OCI-LY1 (cell line): ENCODE data around the gene RBM28.

ENCODE experiments used
- H2AFZ ChIP-seq: fragments of 200-600 bp; sonication (generic), shearing (Covaris generic); 2 replicates; pipeline ENCODE4 v1.6.0; 2014; ENCODE audit warnings: antibody characterized with exemption, mild to moderate bottlenecking, low read length
- H3F3A ChIP-seq: fragments of 200-600 bp; sonication (generic), shearing (Covaris generic); 2 replicates; pipeline ENCODE4 v1.6.0; 2014; ENCODE audit warnings: mild to moderate bottlenecking, antibody characterized with exemption, low read length, moderate library complexity; ENCODE audit not compliant: insufficient read depth
- H3K27ac ChIP-seq: fragments of 200-600 bp; sonication (generic); 2 replicates; pipeline ENCODE4 v1.5.1; 2014; ENCODE audit warnings: low read length, mixed run types, mild to moderate bottlenecking, low read depth; ENCODE audit not compliant: poor library complexity, severe bottlenecking
- H3K27me3 ChIP-seq: fragments of 200-600 bp; sonication (generic); 2 replicates; pipeline ENCODE4 v1.6.0; 2014; ENCODE audit warnings: antibody characterized with exemption, mild to moderate bottlenecking, low read length, moderate library complexity; ENCODE audit not compliant: insufficient read depth
- H3K36me3 ChIP-seq: fragments of 200-600 bp; sonication (generic); 2 replicates; pipeline ENCODE4 v1.6.1; 2014; ENCODE audit warnings: mild to moderate bottlenecking, antibody characterized with exemption, low read length, moderate library complexity, mixed read lengths; ENCODE audit not compliant: insufficient read depth
- H3K4me1 ChIP-seq: fragments of 200-600 bp; sonication (generic); 2 replicates; pipeline ENCODE4 v1.5.1; 2014; ENCODE audit warnings: mild to moderate bottlenecking, low read length, moderate library complexity; ENCODE audit not compliant: insufficient read depth, severe bottlenecking
- H3K4me2 ChIP-seq: fragments of 200-600 bp; sonication (generic), shearing (Covaris generic); 2 replicates; pipeline ENCODE4 v1.6.1; 2014; ENCODE audit warnings: low read length
- H3K4me3 ChIP-seq: fragments of 200-600 bp; sonication (generic); 2 replicates; pipeline ENCODE4 v1.5.1; 2014; ENCODE audit warnings: low read length, low read depth, mild to moderate bottlenecking, mixed read lengths; ENCODE audit not compliant: poor library complexity, severe bottlenecking
- H3K79me2 ChIP-seq: fragments of 200-600 bp; shearing (Covaris generic); 2 replicates; pipeline ENCODE4 v1.6.1; 2016; ENCODE audit warnings: mixed run types, low read length, mixed read lengths; ENCODE audit not compliant: insufficient read depth
- H3K9ac ChIP-seq: fragments of 200-600 bp; sonication (generic), shearing (Covaris generic); 2 replicates; pipeline ENCODE4 v1.6.1; 2014; ENCODE audit warnings: mild to moderate bottlenecking, low read length, mixed read lengths
- H3K9me2 ChIP-seq: fragments of 200-600 bp; sonication (generic), shearing (Covaris generic); 2 replicates; pipeline ENCODE4 v1.6.1; 2014; ENCODE audit warnings: low read depth, mild to moderate bottlenecking, low read length, mixed read lengths
- H3K9me3 ChIP-seq: fragments of 200-600 bp; shearing (Covaris generic); 2 replicates; pipeline ENCODE4 v1.6.1; 2014; ENCODE audit warnings: low read length, mixed read lengths
- H4K20me1 ChIP-seq: fragments of 200-600 bp; sonication (generic), shearing (Covaris generic); 2 replicates; pipeline ENCODE4 v1.6.0; 2016; ENCODE audit warnings: mild to moderate bottlenecking, low read length; ENCODE audit not compliant: insufficient read depth
- CTCF ChIP-seq: fragments of 200-600 bp; sonication (generic), shearing (Covaris generic); IDR thresholded peaks from 2 replicates; pipeline ENCODE4 v1.5.1; 2017; ENCODE audit warnings: mild to moderate bottlenecking, antibody characterized with exemption, low read length, moderate library complexity, mixed read lengths
- EZH2 ChIP-seq: fragments of 200-600 bp; sonication (generic), shearing (Covaris generic); IDR thresholded peaks from 2 replicates; pipeline ENCODE4 v1.8.0; 2017; ENCODE audit warnings: borderline replicate concordance, mixed run types, mild to moderate bottlenecking, antibody characterized with exemption, low read length, moderate library complexity, mixed read lengths

The RBM28 gene

GRCh38 chr7:128279124-128279713 lies 64.5 kb downstream of the RBM28 start:
- Histone ChIP-seq H3K79me2 (no peaks in the 10 kb centered on the region), H3K9ac (no peak overlapping the region), H3K27me3 (peaks cover 12% of the 10 kb centered on the region; the same call in 1 of the 2 replicates), H3K4me2 (no peak overlapping the region), H3K36me3 (no peaks in the 10 kb centered on the region; the same call in 1 of the 2 replicates), H3K9me2 (no peaks in the 10 kb centered on the region), H3K4me3 (no peak overlapping the region), H2AFZ (no peak overlapping the region), H4K20me1 (no peaks in the 10 kb centered on the region), H3K9me3 (peaks cover 13% of the 10 kb centered on the region; the same call in 1 of the 2 replicates), H3K4me1 (no peaks in the 10 kb centered on the region), H3F3A (no peaks in the 10 kb centered on the region), H3K27ac (no peak overlapping the region)
- no peak for TF ChIP-seq CTCF
- TF ChIP-seq EZH2: no peak

- Histone ChIP-seq H2AFZ (no peak overlapping the region), H4K20me1 (no peaks in the 10 kb centered on the region), H3K9me3 (peaks cover 13% of the 10 kb centered on the region; the same call in 1 of the 2 replicates), H3K4me1 (no peaks in the 10 kb centered on the region), H3K27ac (no peak overlapping the region), H3K27me3 (peaks cover 10% of the 10 kb centered on the region; the same call in 1 of the 2 replicates), H3K36me3 (no peaks in the 10 kb centered on the region; the same call in 1 of the 2 replicates), H3K4me2 (no peak overlapping the region), H3K4me3 (no peak overlapping the region), H3F3A (no peaks in the 10 kb centered on the region), H3K9me2 (no peaks in the 10 kb centered on the region), H3K79me2 (no peaks in the 10 kb centered on the region), H3K9ac (no peak overlapping the region)
- TF ChIP-seq EZH2 (no peak), CTCF (no peak)
These were observed 65.3 kb downstream of the RBM28 start for GRCh38 chr7:128278366-128278765.

GRCh38 chr7:128275681-128276080 lies 68.0 kb downstream of the RBM28 start:
- Histone ChIP-seq H4K20me1 (no peaks in the 10 kb centered on the region), H3K9ac (no peak overlapping the region), H3K4me1 (no peaks in the 10 kb centered on the region), H3K9me2 (no peaks in the 10 kb centered on the region), H3K9me3 (peaks cover 10% of the 10 kb centered on the region; the same call in 1 of the 2 replicates), H3K4me2 (no peak overlapping the region), H3K27me3 (peaks cover 16% of the 10 kb centered on the region; the same call in 1 of the 2 replicates), H3K4me3 (no peak overlapping the region), H3K79me2 (no peaks in the 10 kb centered on the region), H3K36me3 (no peaks in the 10 kb centered on the region; the same call in 1 of the 2 replicates), H3K27ac (no peak overlapping the region), H3F3A (no peaks in the 10 kb centered on the region), H2AFZ (no peak overlapping the region)
- TF ChIP-seq CTCF (no peak), EZH2 (no peak)
